ENCODE measurements around the gene PIAS4. TPM values are rescaled to one million over a fixed set of nuclear protein-coding genes. Genes with fewer than 3 reads are reported as not detected.

The PIAS4 gene
- total RNA-seq, 1 donor from 2014 or later: 48.0 TPM

DNA sequence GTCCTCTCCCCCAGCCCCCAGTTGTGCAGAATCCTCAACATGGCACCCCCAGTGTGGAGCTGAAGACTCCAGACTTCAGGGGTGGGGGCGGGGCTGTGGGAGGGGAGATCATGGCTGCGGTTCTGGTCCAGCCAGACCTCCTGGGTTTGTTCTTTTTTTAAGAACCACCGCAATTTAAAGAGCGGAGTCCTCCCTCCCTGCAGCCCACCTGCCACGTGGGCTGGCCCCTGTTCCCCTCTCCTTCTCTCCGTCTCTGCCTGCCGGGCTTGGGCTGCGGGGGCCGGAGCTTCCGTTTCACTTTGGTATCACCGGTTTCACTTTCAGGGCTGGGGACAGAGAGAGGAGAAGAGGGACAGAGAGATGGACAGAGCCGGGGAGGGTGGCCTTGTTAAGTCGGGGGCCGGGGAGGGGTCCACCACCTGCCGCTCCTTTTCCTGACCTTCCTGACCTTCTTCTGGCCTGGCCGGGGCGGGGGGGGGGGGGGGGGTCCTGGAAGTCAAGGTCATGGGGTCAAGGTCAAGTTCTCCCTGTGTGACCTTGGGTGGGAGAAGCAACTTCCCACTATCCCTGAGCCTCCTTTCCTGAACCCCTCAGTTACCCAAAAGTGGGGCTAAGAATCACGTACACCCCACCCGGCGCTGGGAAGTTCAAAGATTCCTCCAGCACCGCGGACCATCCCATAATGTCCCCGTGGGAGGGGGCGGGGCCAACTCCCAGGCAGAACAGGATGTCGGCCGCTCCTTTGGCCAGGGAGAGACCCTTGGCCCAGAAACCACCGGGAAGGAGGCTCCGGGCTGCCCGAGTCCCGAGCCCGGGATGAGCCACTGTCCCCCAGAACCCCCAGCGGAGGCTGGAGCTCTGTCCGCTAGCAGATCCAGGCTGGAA, 70.5 kb downstream of the PIAS4 start:
- TF ChIP-seq, protein P1, sequence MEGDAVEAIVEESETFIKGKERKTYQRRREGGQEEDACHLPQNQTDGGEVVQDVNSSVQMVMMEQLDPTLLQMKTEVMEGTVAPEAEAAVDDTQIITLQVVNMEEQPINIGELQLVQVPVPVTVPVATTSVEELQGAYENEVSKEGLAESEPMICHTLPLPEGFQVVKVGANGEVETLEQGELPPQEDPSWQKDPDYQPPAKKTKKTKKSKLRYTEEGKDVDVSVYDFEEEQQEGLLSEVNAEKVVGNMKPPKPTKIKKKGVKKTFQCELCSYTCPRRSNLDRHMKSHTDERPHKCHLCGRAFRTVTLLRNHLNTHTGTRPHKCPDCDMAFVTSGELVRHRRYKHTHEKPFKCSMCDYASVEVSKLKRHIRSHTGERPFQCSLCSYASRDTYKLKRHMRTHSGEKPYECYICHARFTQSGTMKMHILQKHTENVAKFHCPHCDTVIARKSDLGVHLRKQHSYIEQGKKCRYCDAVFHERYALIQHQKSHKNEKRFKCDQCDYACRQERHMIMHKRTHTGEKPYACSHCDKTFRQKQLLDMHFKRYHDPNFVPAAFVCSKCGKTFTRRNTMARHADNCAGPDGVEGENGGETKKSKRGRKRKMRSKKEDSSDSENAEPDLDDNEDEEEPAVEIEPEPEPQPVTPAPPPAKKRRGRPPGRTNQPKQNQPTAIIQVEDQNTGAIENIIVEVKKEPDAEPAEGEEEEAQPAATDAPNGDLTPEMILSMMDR (IDR thresholded peaks at IDR 0.05; ENCODE audit: unreplicated experiment): no peak
- Mint-ChIP-seq H3K36me3 (no peaks in the 10 kb centered on the region), H3K27me3 (ENCODE audit: low read depth) (no peaks in the 10 kb centered on the region), H3K27ac (no peak overlapping the region), H3K9me3 (no peaks in the 10 kb centered on the region), H3K4me1 (peaks cover 6% of the 10 kb centered on the region), H3K4me3 (peak overlapping the region; percentile 53)
- no peak for DNase-seq (ENCODE audit: low spot score in 2 of 2, unreplicated experiment in 2 of 2)

DNA sequence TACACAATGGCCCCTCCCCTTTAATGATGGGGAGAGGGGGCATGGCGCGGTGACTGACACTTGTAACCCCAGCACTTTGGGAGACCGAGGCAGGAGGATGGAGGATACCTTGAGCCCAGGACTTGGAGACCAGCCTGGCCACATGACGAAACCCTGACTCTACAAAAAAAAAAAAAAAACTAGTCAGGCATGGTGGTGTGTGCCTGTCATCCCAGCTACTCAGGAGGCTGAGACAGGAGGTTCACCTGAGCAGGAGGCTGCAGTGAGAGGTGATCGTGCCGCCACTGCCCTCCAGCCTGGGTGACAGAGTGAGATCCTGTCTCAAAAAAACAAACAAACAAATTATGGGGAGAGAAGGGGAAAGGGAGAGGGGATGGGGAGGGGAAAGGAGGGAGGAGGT, 72.9 kb downstream of the PIAS4 start:
- Mint-ChIP-seq H3K4me3 (no peak overlapping the region), H3K9me3 (no peaks in the 10 kb centered on the region), H3K4me1 (peaks cover 20% of the 10 kb centered on the region), H3K27me3 (ENCODE audit: low read depth) (no peaks in the 10 kb centered on the region), H3K36me3 (no peaks in the 10 kb centered on the region), H3K27ac (no peak overlapping the region)
- no peak for DNase-seq (ENCODE audit: low spot score in 2 of 2, unreplicated experiment in 2 of 2)
- TF ChIP-seq, protein P1 (IDR thresholded peaks at IDR 0.05; ENCODE audit: unreplicated experiment): no peak

DNA sequence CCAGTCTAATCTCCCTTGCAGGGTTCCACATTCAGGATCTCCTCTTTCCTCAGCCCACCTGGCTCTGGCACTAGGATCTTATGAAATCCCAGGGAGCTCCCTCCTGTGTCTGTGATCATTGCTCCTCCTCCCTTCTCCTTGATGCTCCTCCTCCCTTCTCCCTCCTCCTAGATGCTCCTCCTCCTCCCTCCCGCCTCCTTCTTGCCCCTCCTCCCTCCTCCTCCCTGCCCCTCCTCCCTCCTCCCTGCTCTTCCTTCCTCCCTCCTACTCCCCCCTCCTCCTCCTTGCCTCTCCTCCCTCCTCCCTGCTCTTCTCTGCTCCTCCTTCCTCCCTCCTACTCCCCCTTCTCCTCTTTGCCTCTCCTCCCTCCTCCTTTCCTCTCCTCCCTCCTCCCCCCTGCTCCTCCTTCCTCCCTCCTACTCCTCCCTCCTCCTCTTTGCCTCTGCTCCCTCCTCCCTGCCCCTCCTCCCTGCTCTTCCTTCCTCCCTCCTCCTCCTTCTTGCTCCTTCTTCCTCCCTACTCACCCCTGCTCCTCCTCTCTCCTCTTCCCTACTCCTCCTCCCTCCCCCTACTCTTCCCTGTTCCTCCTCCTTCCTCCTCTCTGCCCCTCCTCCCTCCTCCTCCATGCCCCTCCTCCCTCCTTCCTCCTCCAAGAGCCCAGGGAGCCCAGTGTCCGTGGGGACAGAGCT, 74.0 kb downstream of the PIAS4 start:
- Mint-ChIP-seq H3K9me3 (no peaks in the 10 kb centered on the region), H3K4me1 (peaks cover 24% of the 10 kb centered on the region), H3K4me3 (no peak overlapping the region), H3K27ac (no peak overlapping the region), H3K36me3 (no peaks in the 10 kb centered on the region), H3K27me3 (ENCODE audit: low read depth) (no peaks in the 10 kb centered on the region)
- no peak for DNase-seq (ENCODE audit: low spot score in 2 of 2, unreplicated experiment in 2 of 2)
- TF ChIP-seq, protein P1 (IDR thresholded peaks at IDR 0.05; ENCODE audit: unreplicated experiment): no peak

DNA sequence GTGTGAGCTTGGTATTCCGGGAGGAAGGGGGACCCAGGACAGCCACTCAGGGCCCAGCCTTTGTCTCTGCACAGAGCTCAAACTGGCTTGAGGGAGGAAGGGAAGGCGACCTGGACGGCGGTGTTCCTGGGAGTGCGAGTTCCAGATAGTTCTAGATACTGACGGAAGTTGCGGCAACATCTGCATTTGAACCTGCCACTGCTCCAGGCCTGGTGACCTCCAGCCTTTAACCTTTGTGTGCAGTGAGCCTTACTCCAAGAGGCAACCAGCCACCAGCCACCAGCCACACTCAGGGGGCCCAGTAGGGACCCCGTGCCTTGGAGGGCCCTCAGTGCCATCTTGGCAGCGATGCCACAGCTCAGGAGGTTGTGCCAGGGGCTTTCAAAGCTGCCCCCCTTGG, 74.6 kb downstream of the PIAS4 start:
- Mint-ChIP-seq H3K27me3 (ENCODE audit: low read depth) (no peaks in the 10 kb centered on the region), H3K27ac (no peak overlapping the region), H3K4me3 (no peak overlapping the region), H3K9me3 (no peaks in the 10 kb centered on the region), H3K36me3 (no peaks in the 10 kb centered on the region), H3K4me1 (peaks cover 25% of the 10 kb centered on the region)
- TF ChIP-seq, protein P1 (IDR thresholded peaks at IDR 0.05; ENCODE audit: unreplicated experiment): no peak
- no peak for DNase-seq (ENCODE audit: low spot score in 2 of 2, unreplicated experiment in 2 of 2)

DNA sequence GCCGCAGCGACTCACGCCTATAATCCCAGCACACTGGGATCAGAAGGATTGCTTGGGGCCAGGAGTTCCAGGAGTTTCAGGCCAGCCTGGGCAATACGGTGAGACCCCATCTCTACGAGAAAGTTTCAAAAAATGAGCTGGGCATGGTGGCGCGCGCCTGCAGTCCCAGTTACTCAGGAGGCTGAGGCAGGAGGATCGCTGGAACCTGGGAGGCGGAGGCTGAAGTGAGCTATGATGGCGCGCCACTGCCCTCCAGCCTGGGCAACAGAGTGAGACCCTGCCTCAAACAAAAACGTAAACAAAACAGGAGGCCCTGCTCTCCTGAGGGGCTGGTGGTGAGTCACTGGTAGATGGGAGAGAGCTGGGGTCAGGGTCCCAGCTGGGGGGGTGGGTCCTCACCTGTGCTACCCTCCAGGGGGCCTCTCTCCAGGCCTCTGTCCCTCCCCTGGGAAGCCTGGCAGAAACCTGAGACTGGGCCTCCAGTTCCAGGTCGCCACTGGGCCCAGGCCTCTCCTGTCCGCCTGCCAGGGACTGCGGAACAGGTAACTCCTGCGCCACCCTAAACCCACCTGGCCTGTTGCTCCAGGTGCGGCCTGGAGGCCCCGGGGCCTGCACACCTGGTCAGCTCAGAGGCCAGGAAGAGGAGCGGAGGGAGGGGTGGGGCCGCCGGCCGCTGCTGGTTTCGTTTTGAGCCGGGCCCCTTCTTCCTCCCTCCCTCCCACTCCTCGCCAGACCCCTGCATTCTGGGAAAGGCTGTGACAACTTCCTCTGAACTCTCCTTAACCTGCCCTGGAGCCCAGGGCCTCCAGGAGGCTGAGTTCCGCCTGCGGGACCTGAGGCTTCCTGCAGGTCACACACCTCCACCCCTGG, 76.4 kb downstream of the PIAS4 start:
- no peaks in the 10 kb centered on the region for H3K36me3 Mint-ChIP-seq
- DNase-seq (ENCODE audit: low spot score in 2 of 2, unreplicated experiment in 2 of 2): no peak
- peaks cover 22% of the 10 kb centered on the region for H3K4me1 Mint-ChIP-seq
- no peaks in the 10 kb centered on the region for H3K27me3 Mint-ChIP-seq (ENCODE audit: low read depth)
- peak overlapping the region; percentile 53 for H3K4me3 Mint-ChIP-seq
- no peaks in the 10 kb centered on the region for H3K9me3 Mint-ChIP-seq
- TF ChIP-seq, protein P1 (IDR thresholded peaks at IDR 0.05; ENCODE audit: unreplicated experiment): no peak
- peak overlapping the region; percentile 96 for H3K27ac Mint-ChIP-seq
